Measurements from ENCODE around the gene ACOT7. TPM values are rescaled to one million over a fixed set of nuclear protein-coding genes. Genes with fewer than 3 reads are reported as not detected.

ACOT7 gene
- total RNA-seq, 4 donors from 2014 or later: 5.6 to 55.0 (median 31.0) TPM

DNA sequence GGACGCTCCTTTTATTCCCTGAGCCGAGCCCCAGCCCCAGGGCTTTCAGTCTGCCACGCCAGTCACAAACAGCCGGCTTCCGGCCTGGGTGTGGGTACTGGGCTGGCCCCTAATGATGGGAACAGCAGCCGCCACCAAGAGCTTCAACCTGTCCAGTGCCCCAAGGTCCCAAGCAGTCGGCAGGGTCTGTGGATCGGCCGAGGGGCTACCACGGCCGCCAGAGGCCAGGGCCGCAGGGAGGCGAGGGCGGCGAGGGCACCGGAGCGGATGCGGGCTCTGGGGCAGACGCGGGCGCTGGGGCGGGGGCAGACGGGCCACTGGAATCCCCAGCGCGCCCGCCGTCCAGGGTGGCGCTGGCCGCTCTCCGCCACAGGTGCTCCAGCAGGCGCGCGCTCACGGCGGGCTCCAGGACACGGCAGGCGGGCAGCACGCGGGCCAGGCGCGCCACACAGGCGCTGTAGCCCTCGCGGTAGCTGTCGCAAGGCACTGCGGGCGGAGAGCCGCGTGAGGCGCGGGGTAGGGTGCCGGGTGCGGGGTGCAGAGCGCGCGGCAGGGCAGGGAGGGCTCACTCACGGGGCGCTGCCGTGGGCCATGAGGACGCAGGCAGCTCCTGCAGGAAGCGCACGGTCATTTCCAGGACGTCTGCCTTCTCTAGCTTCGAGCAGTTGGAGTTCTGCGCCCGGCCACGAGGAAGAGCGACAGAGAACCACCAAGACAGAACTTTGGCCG lies 25.3 kb upstream of the ACOT7 start:
- intact Hi-C loops (cut with DNase I; ENCODE audit: low total_unique reads) (loop anchor here (5.0 kb wide), 1 partner anchor 647 kb away; no protein-coding TSS in a partner anchor), in situ Hi-C loops (cut with MboI; ENCODE audit: low pct_ligation_motif_present in 1 of 4, low pct_unique_long_range_greater_than_20kb in 1 of 4, low sequenced_read_pairs in 3 of 4) (loop anchor here in 1 of 4 donors (25.0 kb wide), 1 partner anchor 182 kb away; the partner anchor contains the start of genes HES3 and ICMT)
- DNase-seq: peak; percentile 44
- no peaks in the 10 kb centered on the region for H3K9me3 ChIP-seq
- peaks cover 18 to 59% (median 56%) of the 10 kb centered on the region in 4 donors for H3K4me1 ChIP-seq
- peak overlapping the region; percentile 63 to 84 (median 76) for H3K27ac ChIP-seq
- no peaks in the 10 kb centered on the region for H3K36me3 ChIP-seq
- H3K27me3 ChIP-seq: peaks cover 91% of the 10 kb centered on the region
- TF ChIP-seq POLR2AphosphoS5 (IDR thresholded peaks at IDR 0.05) (no peak), POLR2A (IDR thresholded peaks at IDR 0.05) (no peak), EP300 (IDR thresholded peaks at IDR 0.05; ENCODE audit: low read depth) (no peak)
- TF ChIP-seq, protein P1, sequence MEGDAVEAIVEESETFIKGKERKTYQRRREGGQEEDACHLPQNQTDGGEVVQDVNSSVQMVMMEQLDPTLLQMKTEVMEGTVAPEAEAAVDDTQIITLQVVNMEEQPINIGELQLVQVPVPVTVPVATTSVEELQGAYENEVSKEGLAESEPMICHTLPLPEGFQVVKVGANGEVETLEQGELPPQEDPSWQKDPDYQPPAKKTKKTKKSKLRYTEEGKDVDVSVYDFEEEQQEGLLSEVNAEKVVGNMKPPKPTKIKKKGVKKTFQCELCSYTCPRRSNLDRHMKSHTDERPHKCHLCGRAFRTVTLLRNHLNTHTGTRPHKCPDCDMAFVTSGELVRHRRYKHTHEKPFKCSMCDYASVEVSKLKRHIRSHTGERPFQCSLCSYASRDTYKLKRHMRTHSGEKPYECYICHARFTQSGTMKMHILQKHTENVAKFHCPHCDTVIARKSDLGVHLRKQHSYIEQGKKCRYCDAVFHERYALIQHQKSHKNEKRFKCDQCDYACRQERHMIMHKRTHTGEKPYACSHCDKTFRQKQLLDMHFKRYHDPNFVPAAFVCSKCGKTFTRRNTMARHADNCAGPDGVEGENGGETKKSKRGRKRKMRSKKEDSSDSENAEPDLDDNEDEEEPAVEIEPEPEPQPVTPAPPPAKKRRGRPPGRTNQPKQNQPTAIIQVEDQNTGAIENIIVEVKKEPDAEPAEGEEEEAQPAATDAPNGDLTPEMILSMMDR (IDR thresholded peaks at IDR 0.05): no peak
- 21% methylated on average over 39 of the region's 69 CpGs; no CpG with 5 or more reads in 1 of the 2 donors for WGBS, 2 donors (ENCODE audit: low coverage in 1 of 2)
- peak overlapping the region in 3 of 4 donors; percentile 31 to 56 (median 51) for H3K4me3 ChIP-seq

DNA sequence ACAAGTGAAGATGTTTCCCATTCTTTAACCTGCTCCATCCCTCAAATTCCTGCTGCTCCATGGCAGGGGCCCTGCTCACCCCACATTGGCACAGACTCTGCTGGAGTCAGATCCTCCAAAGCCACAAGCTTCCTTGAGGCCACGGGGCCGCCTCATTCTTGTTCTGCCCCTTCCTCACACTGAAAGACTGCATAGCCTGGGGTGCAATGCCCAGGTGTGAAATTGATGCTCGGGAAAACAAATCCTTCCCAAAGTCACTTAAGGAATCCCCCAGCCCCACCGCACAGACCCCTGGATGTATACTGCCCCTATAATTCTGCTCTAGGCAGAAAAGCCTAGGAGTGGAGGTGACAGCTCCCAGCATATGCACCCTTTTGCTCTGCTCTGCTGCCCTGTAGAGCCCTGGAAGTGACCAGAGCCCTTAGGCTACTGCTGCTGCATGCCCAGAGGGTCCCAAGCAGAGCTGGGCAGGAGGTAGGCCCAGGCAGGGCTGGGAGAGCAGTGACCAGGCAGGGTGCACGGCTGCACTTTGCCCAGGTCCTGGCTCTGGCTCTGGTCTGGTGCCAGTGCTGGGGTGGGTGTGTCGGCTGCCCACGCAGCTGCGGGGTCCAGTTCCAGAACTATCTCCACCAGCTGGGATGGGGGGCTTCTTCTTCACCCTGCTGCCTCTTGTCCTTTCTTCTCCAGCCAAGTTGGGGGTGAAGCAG lies 24.5 kb upstream of the ACOT7 start:
- TF ChIP-seq EP300 (IDR thresholded peaks at IDR 0.05; ENCODE audit: low read depth): no peak
- no peak for TF ChIP-seq POLR2AphosphoS5 (IDR thresholded peaks at IDR 0.05)
- TF ChIP-seq POLR2A (IDR thresholded peaks at IDR 0.05): no peak
- TF ChIP-seq, protein P1 (IDR thresholded peaks at IDR 0.05): no peak
- no peaks in the 10 kb centered on the region for H3K9me3 ChIP-seq
- WGBS, 2 donors (ENCODE audit: low coverage in 1 of 2): 59 to 80% methylated on average over 1 to 8 of the region's 8 CpGs
- peak overlapping the region in 2 of 4 donors; percentile 81 to 84 for H3K27ac ChIP-seq
- intact Hi-C loops (cut with DNase I; ENCODE audit: low total_unique reads): loop anchor here (5.0 kb wide), 1 partner anchor 646 kb away; no protein-coding TSS in a partner anchor
- H3K36me3 ChIP-seq: no peaks in the 10 kb centered on the region
- H3K4me1 ChIP-seq: peaks cover 15 to 60% (median 53%) of the 10 kb centered on the region in 4 donors
- peak overlapping the region in 2 of 4 donors; percentile 51 to 56 for H3K4me3 ChIP-seq
- H3K27me3 ChIP-seq: peaks cover 89% of the 10 kb centered on the region
- DNase-seq: peak; percentile 58
- in situ Hi-C loops (cut with MboI; ENCODE audit: low pct_ligation_motif_present in 1 of 4, low pct_unique_long_range_greater_than_20kb in 1 of 4, low sequenced_read_pairs in 3 of 4): loop anchor here in 1 of 4 donors (25.0 kb wide), 1 partner anchor 181 kb away; the partner anchor contains the start of genes HES3 and ICMT

GRCh38 chr1:6416906-6417305 lies 23.3 kb upstream of the ACOT7 start:
- in situ Hi-C loops (cut with MboI; ENCODE audit: low pct_ligation_motif_present in 1 of 4, low pct_unique_long_range_greater_than_20kb in 1 of 4, low sequenced_read_pairs in 3 of 4) (loop anchor here in 1 of 4 donors (25.0 kb wide), 1 partner anchor 180 kb away; the partner anchor contains the start of genes HES3 and ICMT), intact Hi-C loops (cut with DNase I; ENCODE audit: low total_unique reads) (loop anchor here (5.0 kb wide), 1 partner anchor 645 kb away; no protein-coding TSS in a partner anchor)
- TF ChIP-seq POLR2AphosphoS5 (IDR thresholded peaks at IDR 0.05) (no peak), POLR2A (IDR thresholded peaks at IDR 0.05) (no peak), EP300 (IDR thresholded peaks at IDR 0.05; ENCODE audit: low read depth) (no peak)
- TF ChIP-seq, protein P1 (IDR thresholded peaks at IDR 0.05): no peak
- H3K36me3 ChIP-seq: no peaks in the 10 kb centered on the region
- peaks cover 81% of the 10 kb centered on the region for H3K27me3 ChIP-seq
- no peak for DNase-seq
- H3K4me1 ChIP-seq: peaks cover 15 to 66% (median 53%) of the 10 kb centered on the region in 4 donors
- H3K27ac ChIP-seq: no peak overlapping the region
- H3K4me3 ChIP-seq: no peak overlapping the region
- 91% methylated on average over 5 of the region's 5 CpGs; no CpG with 5 or more reads in 1 of the 2 donors for WGBS, 2 donors (ENCODE audit: low coverage in 1 of 2)
- H3K9me3 ChIP-seq: no peaks in the 10 kb centered on the region

DNA sequence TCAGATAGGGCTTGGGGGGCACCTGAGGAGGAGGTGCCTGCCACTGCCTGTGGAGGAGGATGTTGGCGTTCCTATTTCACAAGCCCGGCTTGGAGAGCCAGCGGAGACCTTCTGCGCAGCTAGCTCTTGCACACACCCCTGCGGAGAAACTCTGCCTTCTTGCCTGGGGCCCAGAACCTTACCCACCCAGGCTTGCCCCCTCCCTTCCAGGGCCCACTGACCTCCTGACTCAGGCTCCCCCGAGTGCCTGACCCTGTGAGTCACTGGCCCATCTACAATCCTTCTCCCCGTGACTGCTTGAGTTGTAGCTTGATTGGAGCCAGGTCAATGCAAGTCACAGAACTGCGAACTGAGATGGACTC lies 22.7 kb upstream of the ACOT7 start:
- Histone ChIP-seq H3K4me1 (peaks cover 15 to 66% (median 53%) of the 10 kb centered on the region in 4 donors), H3K27me3 (peaks cover 76% of the 10 kb centered on the region), H3K4me3 (no peak overlapping the region), H3K27ac (no peak overlapping the region), H3K36me3 (no peaks in the 10 kb centered on the region), H3K9me3 (no peaks in the 10 kb centered on the region)
- TF ChIP-seq, protein P1 (IDR thresholded peaks at IDR 0.05): no peak
- TF ChIP-seq EP300 (IDR thresholded peaks at IDR 0.05; ENCODE audit: low read depth) (no peak), POLR2A (IDR thresholded peaks at IDR 0.05) (no peak), POLR2AphosphoS5 (IDR thresholded peaks at IDR 0.05) (no peak)
- DNase-seq: no peak
- intact Hi-C loops (cut with DNase I; ENCODE audit: low total_unique reads) (loop anchor here (5.0 kb wide), 1 partner anchor 644 kb away; no protein-coding TSS in a partner anchor), in situ Hi-C loops (cut with MboI; ENCODE audit: low pct_ligation_motif_present in 1 of 4, low pct_unique_long_range_greater_than_20kb in 1 of 4, low sequenced_read_pairs in 3 of 4) (loop anchor here in 1 of 4 donors (25.0 kb wide), 1 partner anchor 179 kb away; the partner anchor contains the start of genes HES3 and ICMT)
- 84% methylated on average over 8 of the region's 8 CpGs; no CpG with 5 or more reads in 1 of the 2 donors for WGBS, 2 donors (ENCODE audit: low coverage in 1 of 2)

All from transverse colon (tissue), 4 donors.